HG02798 (cell line): ENCODE data around the gene GTF2F2.
"Not testable (repeated sequence)": the region's sequence is repeated elsewhere in the genome, so short reads cannot be mapped to it uniquely, and the experiment has no call there.

Source experiments
- ATAC-seq: cut with Tn5 transposase; IDR thresholded peaks from one replicate; pipeline ENCODE4 v1.9.1; 2021; ENCODE audit warnings: mild to moderate bottlenecking; ENCODE audit not compliant: unreplicated experiment, poor library complexity

The GTF2F2 gene

DNA sequence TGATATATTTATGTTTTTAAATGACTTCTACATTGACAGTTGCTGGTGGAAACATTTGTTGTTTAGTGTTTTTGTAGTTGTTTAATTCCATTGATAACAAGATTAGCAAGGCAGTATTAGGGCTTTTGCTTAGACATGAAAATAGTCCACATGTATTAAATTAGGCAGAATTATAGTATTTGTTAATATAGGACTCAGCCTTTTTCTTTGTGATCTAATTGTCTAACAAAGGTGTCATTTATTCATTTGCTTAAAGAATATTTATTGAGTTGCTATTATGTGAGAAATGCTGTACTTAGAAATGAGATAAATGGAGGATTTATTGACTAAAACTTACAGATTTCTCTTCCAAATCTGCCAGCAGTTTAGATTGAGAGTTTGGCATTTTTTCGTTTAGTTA is 122.2 kb downstream of the GTF2F2 start:
- no peak for ATAC-seq

- no peak for ATAC-seq
These were observed 122.8 kb downstream of the GTF2F2 start for GRCh38 chr13:45243077-45243476.

DNA sequence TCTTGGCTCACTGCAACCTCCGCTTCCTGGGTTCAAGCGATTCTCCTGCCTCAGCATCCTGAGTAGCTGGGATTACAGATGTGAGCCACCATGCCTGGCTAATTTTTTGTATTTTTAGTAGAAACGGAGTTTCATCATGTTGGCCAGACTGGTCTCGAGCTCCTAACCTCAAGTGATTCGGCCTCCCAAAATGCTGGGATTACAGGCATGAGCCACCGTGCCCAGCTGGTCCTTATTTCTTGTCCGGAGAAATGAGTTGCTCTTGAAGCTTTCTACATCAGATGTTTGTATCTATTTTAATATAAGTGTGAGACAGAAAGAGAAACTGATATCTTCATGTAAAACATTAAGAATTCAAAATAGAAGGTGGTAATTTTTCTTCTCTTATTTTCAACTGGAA is 124.4 kb downstream of the GTF2F2 start:
- not testable (repeated sequence) for ATAC-seq

DNA sequence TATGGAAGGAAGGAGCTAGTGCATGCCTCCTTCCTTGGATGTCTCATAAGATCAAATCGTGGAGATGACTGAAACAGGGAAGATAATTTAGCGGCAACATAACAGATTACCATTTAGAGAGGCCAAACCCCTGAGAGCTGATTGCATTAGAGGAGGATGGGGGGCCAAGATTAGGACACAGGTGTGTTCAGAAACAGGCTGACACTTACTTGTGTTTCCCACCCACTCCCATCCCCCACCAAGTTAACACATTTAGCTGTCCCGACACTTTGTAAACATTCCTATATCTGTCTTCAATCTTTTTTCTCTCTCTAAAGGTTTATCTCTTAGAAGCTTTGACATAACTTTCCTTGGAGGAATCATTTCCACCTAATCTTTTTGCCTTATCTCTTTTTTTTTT is 129.4 kb downstream of the GTF2F2 start:
- ATAC-seq: no peak

- no peak for ATAC-seq
These were observed 134.1 kb downstream of the GTF2F2 start for GRCh38 chr13:45254396-45254795.

GRCh38 chr13:45255247-45255987 is 135.1 kb downstream of the GTF2F2 start:
- ATAC-seq: no peak

DNA sequence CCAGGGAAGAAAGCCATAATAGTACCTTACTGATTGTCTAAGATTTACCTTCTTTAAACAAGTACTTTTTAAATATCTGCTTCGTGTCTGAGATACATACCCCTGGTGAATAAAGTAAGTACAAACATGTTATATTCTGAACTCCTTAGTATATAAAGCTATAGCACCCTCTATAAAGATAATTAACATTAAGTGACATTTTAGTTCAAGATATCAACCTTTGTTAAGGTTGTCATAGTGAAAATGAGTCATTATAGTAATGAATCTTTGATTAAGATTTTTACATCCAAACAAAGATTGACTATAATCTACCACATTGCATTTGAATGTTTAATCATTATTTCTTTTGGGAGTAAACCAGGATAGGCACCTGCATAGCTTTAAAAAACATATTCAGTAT is 135.9 kb downstream of the GTF2F2 start:
- ATAC-seq: no peak

DNA sequence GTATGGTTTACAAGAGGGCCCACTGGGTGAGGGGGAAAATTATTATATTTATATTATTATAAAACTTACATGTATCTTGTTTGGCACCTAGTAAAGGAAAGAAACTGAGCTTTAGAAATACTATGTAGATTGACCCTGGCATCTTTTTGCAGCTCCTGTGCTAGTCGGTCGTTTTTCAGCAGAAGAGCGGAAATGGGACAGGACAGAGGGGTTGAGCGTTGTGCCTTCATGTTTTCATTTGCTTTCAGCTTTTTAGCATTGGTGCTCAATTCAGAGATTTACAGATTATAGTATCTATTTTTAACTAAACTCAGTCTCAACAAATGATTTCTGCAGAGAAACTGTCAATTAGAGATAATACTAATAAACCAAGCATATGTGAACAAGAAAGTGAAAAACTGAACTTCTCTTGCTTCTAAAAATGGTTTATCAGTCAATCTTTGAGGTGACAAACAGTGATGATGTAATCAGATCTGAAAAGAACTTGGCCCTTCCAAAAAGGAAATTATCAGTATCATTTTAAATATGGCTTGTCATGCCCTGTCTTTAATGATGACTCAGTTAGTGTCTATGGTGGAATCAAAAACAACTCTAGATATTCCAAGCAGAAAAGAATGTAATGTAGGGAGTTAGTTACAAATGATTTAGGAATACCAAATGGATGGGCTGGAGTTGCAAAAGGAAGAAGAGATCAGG is 137.5 kb downstream of the GTF2F2 start:
- no peak for ATAC-seq

GRCh38 chr13:45258334-45258675 is 138.0 kb downstream of the GTF2F2 start:
- no peak for ATAC-seq

GRCh38 chr13:45267215-45267614 is 146.9 kb downstream of the GTF2F2 start:
- no peak for ATAC-seq

- no peak for ATAC-seq
These were observed 148.9 kb downstream of the GTF2F2 start for GRCh38 chr13:45269204-45269603.

- ATAC-seq: no peak
These were observed 156.6 kb downstream of the GTF2F2 start for GRCh38 chr13:45276913-45277312.

DNA sequence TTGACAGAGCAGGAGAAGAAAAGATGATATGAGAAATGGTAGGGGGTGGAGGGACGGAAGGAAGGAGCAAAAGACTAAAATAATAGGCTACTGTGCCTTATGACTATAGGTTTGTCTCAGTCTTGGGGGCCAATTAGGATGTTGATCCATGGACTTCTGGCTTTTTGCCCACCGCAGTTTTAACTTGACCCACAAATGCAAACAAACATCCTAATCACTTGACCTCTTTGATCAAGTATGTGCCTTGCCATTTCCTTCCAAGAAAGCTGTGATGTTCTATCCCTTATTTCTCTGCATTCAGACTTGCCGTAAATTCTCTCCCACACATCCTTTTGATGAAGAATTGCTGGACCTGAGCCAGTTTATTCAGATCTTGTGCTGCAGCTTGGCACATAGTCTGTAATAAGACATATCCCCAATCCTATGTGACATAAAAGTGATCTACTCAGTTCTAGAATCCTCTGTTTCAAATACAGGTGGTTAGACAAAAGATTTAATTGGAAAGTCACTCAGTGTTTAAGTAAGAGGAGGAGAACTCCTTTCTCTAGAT is 157.9 kb downstream of the GTF2F2 start:
- no peak for ATAC-seq

DNA sequence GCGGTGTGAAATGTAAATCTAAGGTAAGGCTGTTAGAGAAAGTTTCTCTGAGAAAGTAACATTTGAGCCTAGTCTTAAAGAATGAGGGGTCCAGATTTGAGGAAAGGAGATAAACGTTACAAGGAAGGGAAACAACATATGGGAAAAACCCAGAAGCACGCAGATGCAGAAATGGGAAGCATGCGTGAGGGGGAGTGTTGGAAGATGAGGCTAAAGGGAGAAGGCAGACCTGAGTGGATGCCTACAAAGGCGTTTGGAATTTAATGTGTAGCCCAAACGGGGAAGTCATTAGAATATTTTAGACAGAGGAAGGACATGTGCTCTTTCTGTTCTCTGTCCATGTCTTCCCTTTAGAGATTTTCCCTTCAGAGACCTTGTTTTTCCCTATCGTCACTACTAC is 159.7 kb downstream of the GTF2F2 start:
- ATAC-seq: no peak

DNA sequence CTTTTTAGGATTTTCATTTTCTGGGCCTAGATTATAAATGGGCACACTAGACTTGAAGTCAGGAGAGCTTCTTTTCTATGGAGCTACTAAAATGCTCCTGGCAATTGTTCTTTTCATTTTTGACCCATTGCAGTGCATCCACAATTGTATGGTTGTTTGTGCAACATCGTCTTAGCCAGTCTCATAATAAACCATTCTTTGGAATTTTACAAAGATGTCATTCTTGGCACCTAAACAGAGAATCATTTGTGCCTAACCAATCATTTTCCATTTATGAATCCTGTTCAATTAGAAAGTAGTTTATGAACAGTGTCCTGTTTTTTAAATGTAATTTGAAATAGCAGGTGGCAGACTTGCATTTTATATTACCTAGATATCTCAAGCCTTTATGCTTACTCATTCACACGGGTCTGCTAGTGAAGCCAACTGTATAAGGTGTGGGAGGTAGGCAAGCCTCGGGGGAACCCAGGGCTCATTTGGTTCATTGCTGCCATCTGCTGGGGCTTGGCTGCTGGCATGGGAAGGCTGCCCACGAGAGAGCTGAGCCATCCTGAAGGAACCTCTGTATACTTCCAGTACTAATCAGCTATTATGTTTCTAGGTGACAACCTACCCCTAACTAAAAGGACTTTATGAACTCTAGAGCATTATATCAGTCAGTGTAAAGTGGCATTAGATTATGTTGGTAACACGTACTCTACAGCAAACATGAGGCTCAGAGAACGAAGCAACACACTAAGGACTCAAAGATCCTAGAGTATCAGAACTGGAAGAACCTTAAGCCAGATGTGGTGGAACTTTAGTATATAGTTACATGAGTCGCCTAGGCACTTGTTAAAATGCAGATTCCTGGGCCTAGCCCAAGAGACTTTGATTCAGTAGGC is 160.7 kb downstream of the GTF2F2 start:
- ATAC-seq: peak; percentile 73

GRCh38 chr13:45282994-45283393 is 162.7 kb downstream of the GTF2F2 start:
- no peak for ATAC-seq

- no peak for ATAC-seq
These were observed 169.7 kb downstream of the GTF2F2 start for GRCh38 chr13:45289936-45290563.

GRCh38 chr13:45292176-45292575 is 171.9 kb downstream of the GTF2F2 start:
- ATAC-seq: no peak

GRCh38 chr13:45295536-45295935 is 175.2 kb downstream of the GTF2F2 start:
- no peak for ATAC-seq

GRCh38 chr13:45296259-45296658 is 175.9 kb downstream of the GTF2F2 start:
- ATAC-seq: no peak
